Panc1 (cell line): Measurements from ENCODE around the gene TPRN. TPM values are rescaled to one million over a fixed set of nuclear protein-coding genes. Genes with fewer than 3 reads are reported as not detected.
A peak's percentile ranks its signal among the peaks of the same experiment; 100 is the strongest.

Experiments used
- ATAC-seq: fragments of 200-7000 bp; cut with Tn5 transposase; 2 replicates; pipeline ENCODE4 v1.9.1; 2020; ENCODE audit warnings: mild to moderate bottlenecking, moderate library complexity
- BruUV-seq: library from RNA; stranded (reverse); fragments of 400-500 nt; replicated peaks from 2 replicates; lab custom pipeline; 2021; lab: Mats Ljungman, UMichigan
- CTCF ChIA-PET: fragments of 300-600 bp; sonication (Branson Sonifier 250); formaldehyde crosslinking; loops from one replicate; lab custom pipeline; 2022; ENCODE audit warnings: antibody characterized with exemption; lab: Charles Lee
- POLR2A ChIA-PET: fragments of 300-600 bp; sonication (Branson Sonifier 250); formaldehyde crosslinking; loops from one replicate; lab custom pipeline; 2022; ENCODE audit warnings: antibody characterized with exemption; lab: Charles Lee
- DNase-seq: peaks from one replicate; pipeline ENCODE4 v3.0.0-alpha.2; 2010; ENCODE audit warnings: low read depth, low spot score
- H3K27ac ChIP-seq: 2 replicates; pipeline ENCODE4 v1.5.1; 2011; ENCODE audit warnings: mild to moderate bottlenecking, low read length, inconsistent platforms
- H3K27me3 ChIP-seq: fragments of 200-500 bp; sonication (Bioruptor generic); 2 replicates; pipeline ENCODE4 v1.6.0; 2014; ENCODE audit warnings: low read length, inconsistent platforms; ENCODE audit not compliant: control insufficient read depth, insufficient read depth
- H3K36me3 ChIP-seq: fragments of 200-500 bp; sonication (Bioruptor generic); 2 replicates; pipeline ENCODE4 v1.5.1; 2014; ENCODE audit warnings: inconsistent platforms, mild to moderate bottlenecking, low read length, moderate library complexity; ENCODE audit not compliant: control insufficient read depth, insufficient read depth
- H3K4me1 ChIP-seq: 2 replicates; pipeline ENCODE4 v1.5.1; 2011; ENCODE audit warnings: inconsistent platforms, mild to moderate bottlenecking, low read length, moderate library complexity; ENCODE audit not compliant: control insufficient read depth, insufficient read depth
- H3K4me3 ChIP-seq, 2 experiments: 2 replicates each; pipeline ENCODE4 v1.5.1; 2011 to 2012; ENCODE audit warnings: low read depth in 2 of 2, low read length in 2 of 2, mild to moderate bottlenecking in 2 of 2, inconsistent platforms in 1 of 2, moderate library complexity in 1 of 2
- H3K9me3 ChIP-seq: fragments of 200-500 bp; sonication (Bioruptor generic); 2 replicates; pipeline ENCODE4 v1.5.1; 2014; ENCODE audit warnings: low read depth, mild to moderate bottlenecking, inconsistent platforms, low read length, moderate library complexity; ENCODE audit not compliant: control insufficient read depth, insufficient read depth
- POLR2AphosphoS5 ChIP-seq: IDR thresholded peaks from 2 replicates; pipeline ENCODE4 v1.6.1; 2012; ENCODE audit warnings: mild to moderate bottlenecking, low read depth, low read length, moderate library complexity
- REST ChIP-seq, 2 experiments: IDR thresholded peaks; 2 replicates each; pipeline ENCODE4 v1.6.1; 2011 to 2012; ENCODE audit warnings: low read depth in 2 of 2, control low read depth in 1 of 2, low read length in 1 of 2, mild to moderate bottlenecking in 1 of 2, moderate library complexity in 1 of 2; ENCODE audit not compliant: insufficient read depth in 1 of 2
- SIN3A ChIP-seq: IDR thresholded peaks from 2 replicates; pipeline ENCODE4 v1.6.1; 2012; ENCODE audit warnings: low read depth, mild to moderate bottlenecking, low read length, moderate library complexity, borderline replicate concordance; ENCODE audit not compliant: insufficient read depth
- TCF7L2 ChIP-seq: IDR thresholded peaks from 2 replicates; pipeline ENCODE4 v1.6.1; 2011; ENCODE audit warnings: mild to moderate bottlenecking, low read depth, low read length, inconsistent platforms
- in situ Hi-C: cut with HindIII; loops from 2 replicates; pipeline ENCODE4 v1.10.0; 2016; ENCODE audit warnings: low sequenced_read_pairs, low pct_unique_long_range_greater_than_20kb
- intact Hi-C: fragments of 100-400 bp; cut with micrococcal nuclease; formaldehyde crosslinking; loops from one replicate; pipeline ENCODE4 v1.10.0; 2022; ENCODE audit not compliant: unreplicated experiment
- total RNA-seq: library from RNA; stranded (reverse); gene quantifications from one replicate; pipeline ENCODE4 v1.2.1, GENCODE V29; 2021; ENCODE audit not compliant: unreplicated experiment
- TF ChIP-seq, protein P1 (sequence below): fragments of 450-650 bp; IDR thresholded peaks from 2 replicates; pipeline ENCODE4 v1.5.1; 2017; ENCODE audit warnings: mild to moderate bottlenecking

TPRN gene
- total RNA-seq, 1 experiment from 2014 or later = 21.7 TPM

DNA sequence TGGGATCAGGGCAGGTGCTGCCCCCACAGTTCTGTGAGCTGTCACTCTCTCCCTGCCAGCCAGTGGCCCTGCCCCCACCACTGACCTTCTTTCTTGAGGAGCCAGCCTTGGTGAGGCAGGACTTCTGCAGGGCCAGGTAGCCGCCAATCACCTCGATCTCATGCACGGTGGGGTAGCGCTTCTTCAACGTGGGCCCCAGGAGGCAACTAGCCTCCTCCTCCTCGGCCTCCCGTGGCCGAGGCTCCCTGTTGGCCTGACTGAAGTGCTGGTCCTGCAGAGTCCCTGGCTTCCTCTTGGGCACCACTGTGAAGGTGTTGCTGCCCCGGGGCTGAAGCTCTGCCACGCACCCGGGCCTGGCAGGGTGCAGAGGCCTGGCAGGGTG lies 1.6 kb downstream of the TPRN start:
- no TSS peak for BruUV-seq
- Histone ChIP-seq H3K36me3 (no peaks in the 10 kb centered on the region), H3K27me3 (no peaks in the 10 kb centered on the region), H3K27ac (peak overlapping the region; percentile 34; the same call in 1 of the 2 replicates), H3K4me3 (peak overlapping the region; percentile 34 to 45), H3K4me1 (peaks cover 36% of the 10 kb centered on the region), H3K9me3 (no peaks in the 10 kb centered on the region)
- CTCF ChIA-PET = interaction anchor here (1.5 kb wide), 1 partner anchor 10 kb away, joined by 4 read pairs; no protein-coding TSS in a partner anchor
- no peak for ATAC-seq
- POLR2A ChIA-PET = no interaction called here
- intact Hi-C loops (no loop called here), in situ Hi-C loops (no loop called here)
- TF ChIP-seq, protein P1, sequence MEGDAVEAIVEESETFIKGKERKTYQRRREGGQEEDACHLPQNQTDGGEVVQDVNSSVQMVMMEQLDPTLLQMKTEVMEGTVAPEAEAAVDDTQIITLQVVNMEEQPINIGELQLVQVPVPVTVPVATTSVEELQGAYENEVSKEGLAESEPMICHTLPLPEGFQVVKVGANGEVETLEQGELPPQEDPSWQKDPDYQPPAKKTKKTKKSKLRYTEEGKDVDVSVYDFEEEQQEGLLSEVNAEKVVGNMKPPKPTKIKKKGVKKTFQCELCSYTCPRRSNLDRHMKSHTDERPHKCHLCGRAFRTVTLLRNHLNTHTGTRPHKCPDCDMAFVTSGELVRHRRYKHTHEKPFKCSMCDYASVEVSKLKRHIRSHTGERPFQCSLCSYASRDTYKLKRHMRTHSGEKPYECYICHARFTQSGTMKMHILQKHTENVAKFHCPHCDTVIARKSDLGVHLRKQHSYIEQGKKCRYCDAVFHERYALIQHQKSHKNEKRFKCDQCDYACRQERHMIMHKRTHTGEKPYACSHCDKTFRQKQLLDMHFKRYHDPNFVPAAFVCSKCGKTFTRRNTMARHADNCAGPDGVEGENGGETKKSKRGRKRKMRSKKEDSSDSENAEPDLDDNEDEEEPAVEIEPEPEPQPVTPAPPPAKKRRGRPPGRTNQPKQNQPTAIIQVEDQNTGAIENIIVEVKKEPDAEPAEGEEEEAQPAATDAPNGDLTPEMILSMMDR = no peak
- TF ChIP-seq SIN3A = no peak
- no peak for TF ChIP-seq POLR2AphosphoS5
- TF ChIP-seq TCF7L2 = no peak
- TF ChIP-seq REST (IDR thresholded peaks at IDR 0.05; ENCODE audit: insufficient read depth in 1 of 2, low read depth in 2 of 2, low read length in 1 of 2) = no peak
- DNase-seq = no peak

DNA sequence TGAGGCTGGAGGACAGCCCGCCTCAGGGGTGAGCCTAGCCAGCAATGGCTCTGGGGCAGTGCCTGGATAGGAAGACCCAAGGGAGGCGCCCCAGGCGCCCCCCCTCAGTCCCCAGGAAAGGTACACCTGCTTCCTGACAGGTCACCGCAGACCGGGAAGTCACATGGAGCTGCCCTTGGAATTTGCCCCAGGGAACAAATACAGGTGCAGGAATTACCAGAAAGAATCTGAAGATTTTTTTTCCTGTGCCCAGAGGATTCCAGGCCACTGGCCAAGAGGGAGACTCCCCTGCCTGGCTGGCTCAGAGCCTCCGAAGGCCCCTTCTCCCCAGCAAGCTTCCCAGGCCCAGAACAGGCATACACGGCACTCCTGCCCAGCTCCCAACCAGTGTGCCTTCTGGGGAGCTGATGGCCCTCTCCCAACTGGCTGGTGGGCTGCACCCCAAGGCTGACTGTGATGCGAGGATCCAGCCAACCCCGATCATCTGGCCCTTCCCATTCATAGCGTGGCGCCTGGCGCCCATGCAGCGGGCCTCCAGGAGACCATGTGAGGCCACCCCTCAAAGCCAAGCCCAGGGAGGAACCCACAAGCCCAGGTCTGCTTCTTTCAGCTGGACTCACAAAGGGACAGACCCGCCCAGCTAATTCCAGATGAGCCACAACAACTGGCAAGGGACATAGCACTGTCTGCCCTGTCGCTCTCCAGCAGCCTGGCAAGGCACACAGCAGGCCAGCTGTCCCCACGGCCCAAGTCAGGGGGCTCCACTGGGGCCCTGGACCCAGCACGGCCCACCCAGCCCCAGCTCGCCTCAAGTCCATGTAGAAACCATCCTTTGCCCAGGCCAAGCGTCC lies 2.3 kb downstream of the TPRN start:
- DNase-seq (no peak), ATAC-seq (no peak)
- TF ChIP-seq SIN3A = no peak
- no peaks in the 10 kb centered on the region for H3K9me3 ChIP-seq
- ChIA-PET CTCF (interaction anchor here (1.5 kb wide), 1 partner anchor 9 kb away, joined by 4 read pairs; no protein-coding TSS in a partner anchor), POLR2A (no interaction called here)
- no peak overlapping the region for H3K27ac ChIP-seq
- no peaks in the 10 kb centered on the region for H3K36me3 ChIP-seq
- in situ Hi-C loops (no loop called here), intact Hi-C loops (no loop called here)
- no TSS peak for BruUV-seq
- peak overlapping the region; percentile 34 to 45 for H3K4me3 ChIP-seq
- H3K27me3 ChIP-seq = no peaks in the 10 kb centered on the region
- H3K4me1 ChIP-seq = peaks cover 39% of the 10 kb centered on the region
